HL-60 (cell line): ENCODE results near the gene ROBO1.

Experiments
- DNase-seq, 2 experiments: peaks; one replicate each; pipeline ENCODE4 v3.0.0-alpha.2; 2010 to 2020; ENCODE audit warnings: low read depth in 1 of 2, low spot score in 1 of 2
- H3K27ac ChIP-seq: fragments of 250-450 bp; sonication (Bioruptor Pico); replicated peaks from 2 replicates; pipeline ENCODE4 v1.5.1; 2020; ENCODE audit warnings: mild to moderate bottlenecking, moderate library complexity
- H3K27me3 ChIP-seq: fragments of 250-450 bp; sonication (Bioruptor Pico); 2 replicates; pipeline ENCODE4 v1.5.1; 2021; ENCODE audit warnings: mild to moderate bottlenecking, moderate library complexity; ENCODE audit not compliant: insufficient read depth, poor library complexity, severe bottlenecking
- H3K4me3 ChIP-seq: replicated peaks from 2 replicates; pipeline ENCODE4 v1.5.1; 2011; ENCODE audit warnings: mild to moderate bottlenecking, control low read depth, low read length; ENCODE audit not compliant: insufficient read depth
- GABPA ChIP-seq: IDR thresholded peaks from 2 replicates; pipeline ENCODE4 v1.6.1; 2012; ENCODE audit warnings: low read depth
- POLR2AphosphoS5 ChIP-seq: IDR thresholded peaks from 2 replicates; pipeline ENCODE4 v1.6.1; 2012; ENCODE audit warnings: low read depth
- REST ChIP-seq: IDR thresholded peaks from 2 replicates; pipeline ENCODE4 v1.6.1; 2012; ENCODE audit warnings: low read depth; ENCODE audit not compliant: insufficient replicate concordance
- SPI1 ChIP-seq: IDR thresholded peaks from 2 replicates; pipeline ENCODE4 v1.6.1; 2012; ENCODE audit warnings: low read depth, mild to moderate bottlenecking, borderline replicate concordance
- TF ChIP-seq, protein P1 (sequence below): IDR thresholded peaks from one replicate; pipeline ENCODE4 v1.5.1; 2011; ENCODE audit warnings: low read length, control low read depth, inconsistent platforms; ENCODE audit not compliant: insufficient read depth

Gene ROBO1

GRCh38 chr3:79467721-79468120 lies 300.1 kb downstream of the ROBO1 start:
- H3K27ac ChIP-seq = no peak overlapping the region
- H3K4me3 ChIP-seq = no peak overlapping the region
- TF ChIP-seq, protein P1, sequence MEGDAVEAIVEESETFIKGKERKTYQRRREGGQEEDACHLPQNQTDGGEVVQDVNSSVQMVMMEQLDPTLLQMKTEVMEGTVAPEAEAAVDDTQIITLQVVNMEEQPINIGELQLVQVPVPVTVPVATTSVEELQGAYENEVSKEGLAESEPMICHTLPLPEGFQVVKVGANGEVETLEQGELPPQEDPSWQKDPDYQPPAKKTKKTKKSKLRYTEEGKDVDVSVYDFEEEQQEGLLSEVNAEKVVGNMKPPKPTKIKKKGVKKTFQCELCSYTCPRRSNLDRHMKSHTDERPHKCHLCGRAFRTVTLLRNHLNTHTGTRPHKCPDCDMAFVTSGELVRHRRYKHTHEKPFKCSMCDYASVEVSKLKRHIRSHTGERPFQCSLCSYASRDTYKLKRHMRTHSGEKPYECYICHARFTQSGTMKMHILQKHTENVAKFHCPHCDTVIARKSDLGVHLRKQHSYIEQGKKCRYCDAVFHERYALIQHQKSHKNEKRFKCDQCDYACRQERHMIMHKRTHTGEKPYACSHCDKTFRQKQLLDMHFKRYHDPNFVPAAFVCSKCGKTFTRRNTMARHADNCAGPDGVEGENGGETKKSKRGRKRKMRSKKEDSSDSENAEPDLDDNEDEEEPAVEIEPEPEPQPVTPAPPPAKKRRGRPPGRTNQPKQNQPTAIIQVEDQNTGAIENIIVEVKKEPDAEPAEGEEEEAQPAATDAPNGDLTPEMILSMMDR = no peak
- TF ChIP-seq SPI1 (no peak), POLR2AphosphoS5 (no peak), REST (no peak), GABPA (no peak)
- no peaks in the 10 kb centered on the region for H3K27me3 ChIP-seq
- DNase-seq = no peak

- Histone ChIP-seq H3K27me3 (no peaks in the 10 kb centered on the region), H3K27ac (no peak overlapping the region), H3K4me3 (no peak overlapping the region)
- DNase-seq = no peak
- no peak for TF ChIP-seq REST
- TF ChIP-seq POLR2AphosphoS5 = no peak
- TF ChIP-seq GABPA = no peak
- no peak for TF ChIP-seq SPI1
- TF ChIP-seq, protein P1 = no peak
Observed at GRCh38 chr3:79461129-79461792, 306.5 kb downstream of the ROBO1 start.

GRCh38 chr3:79453600-79453999 lies 314.2 kb downstream of the ROBO1 start:
- Histone ChIP-seq H3K4me3 (no peak overlapping the region), H3K27ac (no peak overlapping the region), H3K27me3 (no peaks in the 10 kb centered on the region)
- TF ChIP-seq GABPA (no peak), REST (no peak), SPI1 (no peak), POLR2AphosphoS5 (no peak)
- TF ChIP-seq, protein P1 = no peak
- no peak for DNase-seq
